ENCODE data around the gene REG4. TPM values are rescaled to one million over a fixed set of nuclear protein-coding genes. Genes with fewer than 3 reads are reported as not detected.

Gene REG4
- total and polyA plus RNA-seq, 2 donors (not counting 3 experiments of a cell fraction or from before 2014, with no cell fraction given): not detected

DNA sequence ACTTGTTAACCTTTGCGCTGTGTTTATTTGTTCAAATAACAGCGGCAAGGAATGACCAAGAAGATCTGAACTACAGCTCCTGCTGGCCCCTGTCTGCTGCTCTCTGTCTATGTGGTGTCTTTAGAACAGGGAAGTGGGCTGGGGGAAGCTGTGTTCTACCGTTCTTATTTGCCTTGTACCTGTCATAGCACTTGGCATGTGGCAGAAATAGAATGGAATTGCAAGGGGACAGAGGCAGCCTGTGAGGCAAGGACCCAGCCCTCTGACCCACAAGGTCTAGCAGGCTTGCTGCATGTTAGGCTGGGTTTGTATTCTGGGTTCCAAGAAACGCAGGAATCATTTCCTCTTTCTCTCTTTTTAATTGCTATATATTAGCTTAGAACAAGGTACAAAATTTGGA is 63.2 kb downstream of the REG4 start:
- CTCF ChIA-PET: interaction anchor here (1.8 to 1.9 kb wide), 2 partner anchors 9 to 137 kb away, joined by 5 to 7 read pairs; no protein-coding TSS in a partner anchor

More for the DNA sequence above, 63.2 kb downstream of the REG4 start:
- H3K27ac ChIP-seq (ENCODE audit: insufficient read depth, low read depth, low read length): no peak overlapping the region
- TF ChIP-seq POLR2AphosphoS5 (IDR thresholded peaks at IDR 0.05; ENCODE audit: insufficient read depth, low read depth, low read length) (no peak), POLR2A (IDR thresholded peaks at IDR 0.05; ENCODE audit: low read depth, low read length) (no peak), FOS (IDR thresholded peaks at IDR 0.05; ENCODE audit: borderline replicate concordance, insufficient read depth, low read length) (no peak), GATA2 (IDR thresholded peaks at IDR 0.05; ENCODE audit: insufficient read depth, insufficient read length, low read depth, low read length) (no peak), EZH2 (IDR thresholded peaks at IDR 0.05; ENCODE audit: borderline replicate concordance, low read depth, low read length, severe bottlenecking) (no peak), MYC (IDR thresholded peaks at IDR 0.05; ENCODE audit: low read depth, low read length) (no peak)
- TF ChIP-seq, protein P1, sequence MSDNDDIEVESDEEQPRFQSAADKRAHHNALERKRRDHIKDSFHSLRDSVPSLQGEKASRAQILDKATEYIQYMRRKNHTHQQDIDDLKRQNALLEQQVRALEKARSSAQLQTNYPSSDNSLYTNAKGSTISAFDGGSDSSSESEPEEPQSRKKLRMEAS (IDR thresholded peaks at IDR 0.05; ENCODE audit: insufficient read depth, insufficient read length): no peak
- TF ChIP-seq, protein P2, sequence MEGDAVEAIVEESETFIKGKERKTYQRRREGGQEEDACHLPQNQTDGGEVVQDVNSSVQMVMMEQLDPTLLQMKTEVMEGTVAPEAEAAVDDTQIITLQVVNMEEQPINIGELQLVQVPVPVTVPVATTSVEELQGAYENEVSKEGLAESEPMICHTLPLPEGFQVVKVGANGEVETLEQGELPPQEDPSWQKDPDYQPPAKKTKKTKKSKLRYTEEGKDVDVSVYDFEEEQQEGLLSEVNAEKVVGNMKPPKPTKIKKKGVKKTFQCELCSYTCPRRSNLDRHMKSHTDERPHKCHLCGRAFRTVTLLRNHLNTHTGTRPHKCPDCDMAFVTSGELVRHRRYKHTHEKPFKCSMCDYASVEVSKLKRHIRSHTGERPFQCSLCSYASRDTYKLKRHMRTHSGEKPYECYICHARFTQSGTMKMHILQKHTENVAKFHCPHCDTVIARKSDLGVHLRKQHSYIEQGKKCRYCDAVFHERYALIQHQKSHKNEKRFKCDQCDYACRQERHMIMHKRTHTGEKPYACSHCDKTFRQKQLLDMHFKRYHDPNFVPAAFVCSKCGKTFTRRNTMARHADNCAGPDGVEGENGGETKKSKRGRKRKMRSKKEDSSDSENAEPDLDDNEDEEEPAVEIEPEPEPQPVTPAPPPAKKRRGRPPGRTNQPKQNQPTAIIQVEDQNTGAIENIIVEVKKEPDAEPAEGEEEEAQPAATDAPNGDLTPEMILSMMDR (IDR thresholded peaks at IDR 0.05; ENCODE audit: extremely low read depth in 1 of 2, insufficient read depth in 1 of 2, low read depth in 1 of 2, low read length in 2 of 2): no peak
- BruUV-seq (replicated peaks): no TSS peak
- H3K4me2 ChIP-seq (ENCODE audit: insufficient read depth, low read length): no peak overlapping the region
- peaks cover 5 to 22% of the 10 kb centered on the region in 2 experiments for H3K27me3 ChIP-seq (ENCODE audit: control insufficient read depth in 2 of 2, insufficient read depth in 2 of 2, low read length in 2 of 2)
- H3K36me3 ChIP-seq (ENCODE audit: control insufficient read depth in 2 of 2, extremely low read depth in 1 of 2, insufficient read depth in 2 of 2, low read length in 2 of 2): no peaks in the 10 kb centered on the region
- no peaks in the 10 kb centered on the region for H3K4me1 ChIP-seq (ENCODE audit: control insufficient read depth, extremely low read depth, insufficient read depth, low read length)
- H2AFZ ChIP-seq (ENCODE audit: low read depth, low read length): no peak overlapping the region
- no peak overlapping the region for H3K9ac ChIP-seq (replicated peaks; ENCODE audit: extremely low read depth, insufficient read depth, low read length)
- H3K9me3 ChIP-seq (replicated peaks; ENCODE audit: control insufficient read depth, insufficient read depth, low read length): no peaks in the 10 kb centered on the region
- POLR2A ChIA-PET: no interaction called here
- FAIRE-seq (no peak), DNase-seq (ENCODE audit: low read depth, low spot score) (no peak)
- H3K79me2 ChIP-seq (ENCODE audit: control insufficient read depth, insufficient read depth, low read length): no peaks in the 10 kb centered on the region
- intact Hi-C loops (cut with micrococcal nuclease) (no loop called here), dilution Hi-C loops (cut with MboI; ENCODE audit: extremely low pct_ligation_motif_present, low sequenced_read_pairs) (no loop called here)
- H4K20me1 ChIP-seq (replicated peaks; ENCODE audit: control insufficient read depth, extremely low read depth, insufficient read depth, low read length): no peaks in the 10 kb centered on the region
- H3K4me3 ChIP-seq (replicated peaks in 1 of 3; ENCODE audit: insufficient read depth in 1 of 3, low read depth in 1 of 3, low read length in 3 of 3): no peak overlapping the region
- no peaks in the 10 kb centered on the region for H3K9me1 ChIP-seq (replicated peaks; ENCODE audit: control insufficient read depth, extremely low read depth, insufficient read depth, low read length)
